HepG2 (cell line): ENCODE results near the gene TLE5. TPM values are rescaled to one million over a fixed set of nuclear protein-coding genes. Genes with fewer than 3 reads are reported as not detected.

Experiments used
- ATAC-seq: fragments of 200-7000 bp; cut with Tn5 transposase; 3 replicates; pipeline ENCODE4 v1.9.1; 2020; ENCODE audit warnings: mild to moderate bottlenecking, moderate library complexity
- BruUV-seq: library from RNA; stranded (reverse); fragments of 400-500 nt; replicated peaks from 2 replicates; lab custom pipeline; 2021; lab: Mats Ljungman, UMichigan
- CTCF ChIA-PET: fragments of 300-600 bp; formaldehyde crosslinking; extraction: SDS; loops from one replicate; lab custom pipeline; 2021; ENCODE audit warnings: low total read pairs, inconsistent platforms, low intra/inter-chr PET ratio; lab: Yijun Ruan, JAX
- POLR2A ChIA-PET: fragments of 350-600 bp; sonication (Branson Sonifier 250); formaldehyde crosslinking; loops from one replicate; lab custom pipeline; 2020; ENCODE audit warnings: antibody characterized with exemption, inconsistent platforms; lab: Yijun Ruan, JAX
- DNase-seq: peaks from one replicate; pipeline ENCODE4 v3.0.0-alpha.2; 2015; ENCODE audit warnings: low spot score
- FAIRE-seq: peaks from 3 replicates; lab custom pipeline; 2011; peaks lifted over from hg19 to GRCh38; lab: Jason Lieb, UNC
- H2AFZ ChIP-seq: one replicate; pipeline ENCODE4 v1.6.1; 2011; ENCODE audit warnings: low read length, inconsistent platforms
- H3K27ac ChIP-seq: fragments of 300-600 bp; 3 replicates; pipeline ENCODE4 v1.8.0; 2011; ENCODE audit warnings: mixed run types, mild to moderate bottlenecking, mixed read lengths, low read length, inconsistent platforms; ENCODE audit not compliant: insufficient read depth; ENCODE audit errors: extremely low read length
- H3K27me3 ChIP-seq, 2 experiments: fragments of 200-600 bp in 1 of 2; 2 replicates in 1 of 2; 3 replicates in 1 of 2; pipeline versions ENCODE4 v1.6.0 to v1.8.0; 2011; ENCODE audit warnings: low read length in 2 of 2, mild to moderate bottlenecking in 2 of 2, moderate library complexity in 2 of 2, inconsistent platforms in 1 of 2; ENCODE audit not compliant: insufficient read depth in 2 of 2, control insufficient read depth in 1 of 2
- H3K36me3 ChIP-seq, 2 experiments: fragments of 200-600 bp in 1 of 2; replicated peaks in 1 of 2; 2 replicates in 1 of 2; 3 replicates in 1 of 2; pipeline versions ENCODE4 v1.5.1 to v1.8.0; 2011; ENCODE audit warnings: low read length in 2 of 2, inconsistent platforms in 1 of 2; ENCODE audit not compliant: insufficient read depth in 2 of 2, control insufficient read depth in 1 of 2
- H3K4me1 ChIP-seq: 2 replicates; pipeline ENCODE4 v1.5.1; 2012; ENCODE audit warnings: low read length, inconsistent platforms; ENCODE audit not compliant: insufficient read depth
- H3K4me2 ChIP-seq: 2 replicates; pipeline ENCODE4 v1.6.0; 2011; ENCODE audit warnings: low read depth, low read length, inconsistent platforms
- H3K4me3 ChIP-seq, 3 experiments: fragments of 200-600 bp in 1 of 3; sonication (generic), shearing (Covaris generic) in 1 of 3; replicated peaks in 1 of 3; 2 replicates each; pipeline ENCODE4 v1.5.1; 2011 to 2016; ENCODE audit warnings: low read length in 3 of 3, inconsistent platforms in 2 of 3, low read depth in 2 of 3, mild to moderate bottlenecking in 2 of 3, control low read depth in 1 of 3, mixed read lengths in 1 of 3; ENCODE audit not compliant: insufficient read depth in 1 of 3
- H3K79me2 ChIP-seq: one replicate; pipeline ENCODE4 v1.6.1; 2011; ENCODE audit warnings: low read length, inconsistent platforms; ENCODE audit not compliant: insufficient read depth
- H3K9ac ChIP-seq: 2 replicates; pipeline ENCODE4 v1.6.0; 2011; ENCODE audit warnings: mild to moderate bottlenecking, low read depth, low read length, inconsistent platforms; ENCODE audit not compliant: insufficient read depth
- H3K9me3 ChIP-seq: 2 replicates; pipeline ENCODE4 v1.5.1; 2012; ENCODE audit warnings: mild to moderate bottlenecking, low read length
- H4K20me1 ChIP-seq: 2 replicates; pipeline ENCODE4 v1.6.0; 2011; ENCODE audit warnings: inconsistent platforms, mild to moderate bottlenecking, low read length, moderate library complexity; ENCODE audit not compliant: insufficient read depth
- CHD4 ChIP-seq: fragments of 200-600 bp; sonication (generic); IDR thresholded peaks from 2 replicates; pipeline ENCODE4 v1.7.0; 2017; ENCODE audit warnings: mild to moderate bottlenecking, low read length, borderline replicate concordance
- CREM ChIP-seq, 2 experiments: sonication (generic) in 1 of 2; formaldehyde crosslinking in 1 of 2; IDR thresholded peaks; 2 replicates each; pipeline versions ENCODE4 v1.4.0 to v1.6.1; 2016 to 2020; ENCODE audit warnings: antibody characterized with exemption in 1 of 2, mild to moderate bottlenecking in 1 of 2, missing genetic modification reagents in 1 of 2
- RAD51 ChIP-seq: fragments of 450-650 bp; IDR thresholded peaks from 2 replicates; pipeline ENCODE4 v1.6.1; 2016; ENCODE audit warnings: borderline replicate concordance
- TFAP4 ChIP-seq: sonication (generic); IDR thresholded peaks from 2 replicates; pipeline ENCODE4 v1.6.1; 2016; ENCODE audit warnings: low read depth, borderline replicate concordance
- ZNF629 ChIP-seq: sonication (generic); formaldehyde crosslinking; conservative IDR thresholded peaks from 2 replicates; pipeline ENCODE4 v1.5.0; 2020; ENCODE audit warnings: missing genetic modification reagents
- ZNF660 ChIP-seq: sonication (generic); formaldehyde crosslinking; IDR thresholded peaks from 2 replicates; pipeline ENCODE4 v1.5.1; 2020; ENCODE audit warnings: mild to moderate bottlenecking, low read depth, missing genetic modification reagents, borderline replicate concordance
- WGBS: methylation state at CpG from one replicate; pipeline ENCODE4 v1.1.6; 2017; ENCODE audit warnings: low lambda C conversion rate; 5-methylcytosine and 5-hydroxymethylcytosine counted together
- in situ Hi-C: cut with HindIII; loops from 2 replicates; pipeline ENCODE4 v1.10.0; 2017; ENCODE audit warnings: low pct_unique_long_range_greater_than_20kb; ENCODE audit not compliant: extremely low pct_ligation_motif_present
- intact Hi-C: fragments of 100-400 bp; cut with micrococcal nuclease; formaldehyde crosslinking; loops from one replicate; pipeline ENCODE4 v1.10.0; 2022; ENCODE audit not compliant: unreplicated experiment
- polyA plus RNA-seq, 8 experiments: library from polyadenylated mRNA; depleted of rRNA in 3 of 8; stranded (reverse) in 7 of 8; unstranded in 1 of 8; fragments of >200 nt; fragmentation: Illumina TruSeq in 4 of 8; extraction: Trizol in 4 of 8; gene quantifications; 2 replicates each; pipeline versions ENCODE4 v1.2.1 to v1.2.3, GENCODE V29; 2011 to 2016; ENCODE audit warnings: low read depth in 4 of 8, missing spikeins in 1 of 8, mixed read lengths in 1 of 8; ENCODE audit not compliant: insufficient read depth in 1 of 8
- total RNA-seq, 5 experiments: library from RNA; depleted of rRNA; stranded (reverse); fragments of >200 nt; fragmentation: Illumina TruSeq; extraction: Trizol; gene quantifications; 2 replicates each; pipeline ENCODE4 v1.2.3, GENCODE V29; 2016; ENCODE audit warnings: low read depth in 1 of 5
- TF ChIP-seq, protein P1 (sequence below): sonication (generic); formaldehyde crosslinking; IDR thresholded peaks from 2 replicates; pipeline ENCODE4 v1.5.1; 2020; ENCODE audit warnings: mild to moderate bottlenecking, missing genetic modification reagents, moderate library complexity

TLE5 gene
- total and polyA plus RNA-seq, 2 of the 13 experiments (the other 11 are each of a cell fraction or from before 2014, with no cell fraction given) = 62.8 to 189 TPM

- H3K27me3 ChIP-seq = peaks cover 2 to 5% of the 10 kb centered on the region in 2 experiments; a peak in 3 of 5 replicates
- POLR2A ChIA-PET = interaction anchor here (1.3 kb wide), 1 partner anchor 17 kb away, joined by 3 read pairs; no protein-coding TSS in a partner anchor
- peak; percentile 26; the same call in 1 of the 3 replicates for ATAC-seq
- in situ Hi-C loops (no loop called here), intact Hi-C loops (no loop called here)
- no peak overlapping the region for H3K4me3 ChIP-seq
- CTCF ChIA-PET = no interaction called here
- H3K4me2 ChIP-seq = no peak overlapping the region; the same call in 1 of the 2 replicates
- no peak overlapping the region for H2AFZ ChIP-seq
- peak; percentile 70 for TF ChIP-seq ZNF629
- TF ChIP-seq CHD4 = no peak
- H3K9me3 ChIP-seq = no peaks in the 10 kb centered on the region
- no TSS peak for BruUV-seq
- DNase-seq = no peak
- no peaks in the 10 kb centered on the region for H3K79me2 ChIP-seq
- FAIRE-seq = no peak
- 31% methylated on average over 15 of the region's 16 CpGs for WGBS
- H3K9ac ChIP-seq = no peak overlapping the region
- H3K4me1 ChIP-seq = peaks cover 15% of the 10 kb centered on the region
- H3K36me3 ChIP-seq = no peaks in the 10 kb centered on the region
- H3K27ac ChIP-seq = no peak overlapping the region
- H4K20me1 ChIP-seq = no peaks in the 10 kb centered on the region
Observed at GRCh38 chr19:3045885-3046697, 16.2 kb downstream of the TLE5 start.

DNA sequence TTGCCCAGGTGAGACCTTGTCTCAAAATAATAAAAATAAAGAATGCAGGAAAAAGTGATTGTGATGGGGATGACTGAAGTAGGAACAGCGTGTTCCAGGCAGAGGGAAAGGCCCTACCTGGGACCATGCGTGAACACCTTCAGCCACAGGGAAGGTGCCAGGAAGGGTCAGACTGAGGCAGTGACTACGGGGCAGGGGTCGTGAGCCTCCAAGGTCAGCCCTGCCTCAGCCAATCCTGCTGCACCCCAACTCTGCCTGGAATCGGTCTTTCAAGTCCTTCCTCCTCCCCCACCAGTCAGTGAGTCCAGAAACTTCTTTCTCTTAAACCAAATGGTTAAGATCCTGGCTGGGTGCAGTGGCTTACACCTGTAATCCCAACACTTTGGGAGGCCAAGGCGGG, 17.1 kb downstream of the TLE5 start:
- intact Hi-C loops = no loop called here
- ChIA-PET POLR2A (no interaction called here), CTCF (no interaction called here)
- Histone ChIP-seq H3K9me3 (no peaks in the 10 kb centered on the region), H3K79me2 (no peaks in the 10 kb centered on the region), H3K4me3 (no peak overlapping the region), H3K9ac (no peak overlapping the region), H2AFZ (no peak overlapping the region), H3K27ac (no peak overlapping the region), H3K4me1 (peaks cover 16% of the 10 kb centered on the region), H3K36me3 (no peaks in the 10 kb centered on the region), H4K20me1 (no peaks in the 10 kb centered on the region), H3K27me3 (peaks cover 2 to 5% of the 10 kb centered on the region in 2 experiments; a peak in 3 of 5 replicates), H3K4me2 (no peak overlapping the region)
- in situ Hi-C loops = no loop called here
- TF ChIP-seq CREM (IDR thresholded peaks at IDR 0.05) = no peak
- no peak for TF ChIP-seq CREM (CRISPR knock-in tag; IDR thresholded peaks at IDR 0.05)
- no peak for TF ChIP-seq RAD51
- TF ChIP-seq, protein P1, sequence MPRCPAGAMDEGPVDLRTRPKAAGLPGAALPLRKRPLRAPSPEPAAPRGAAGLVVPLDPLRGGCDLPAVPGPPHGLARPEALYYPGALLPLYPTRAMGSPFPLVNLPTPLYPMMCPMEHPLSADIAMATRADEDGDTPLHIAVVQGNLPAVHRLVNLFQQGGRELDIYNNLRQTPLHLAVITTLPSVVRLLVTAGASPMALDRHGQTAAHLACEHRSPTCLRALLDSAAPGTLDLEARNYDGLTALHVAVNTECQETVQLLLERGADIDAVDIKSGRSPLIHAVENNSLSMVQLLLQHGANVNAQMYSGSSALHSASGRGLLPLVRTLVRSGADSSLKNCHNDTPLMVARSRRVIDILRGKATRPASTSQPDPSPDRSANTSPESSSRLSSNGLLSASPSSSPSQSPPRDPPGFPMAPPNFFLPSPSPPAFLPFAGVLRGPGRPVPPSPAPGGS = no peak
- TF ChIP-seq ZNF660 (CRISPR knock-in tag) = no peak
- no peak for TF ChIP-seq TFAP4
- BruUV-seq = no TSS peak
- no peak for DNase-seq
- ATAC-seq = no peak
- WGBS = 68% methylated on average over 4 of the region's 6 CpGs
- no peak for FAIRE-seq
